GM13977 (cell line): Measurements from ENCODE around the gene CLCN6.
"Not testable (repeated sequence)": the region's sequence is repeated elsewhere in the genome, so short reads cannot be mapped to it uniquely, and the experiment has no call there.

Experiments used
- DNase-seq: peaks from one replicate; pipeline ENCODE4 v3.0.0; 2012; ENCODE audit warnings: low spot score
- CTCF ChIP-seq: IDR thresholded peaks from 2 replicates; pipeline ENCODE4 v1.5.1; 2012; ENCODE audit warnings: mild to moderate bottlenecking, control low read depth; ENCODE audit not compliant: insufficient read depth; ENCODE audit errors: extremely low read depth, missing control alignments
- in situ Hi-C: fragments of 300-500 bp; cut with MboI; formaldehyde crosslinking; loops from one replicate; pipeline ENCODE4 v1.12.0; 2022; ENCODE audit warnings: low sequenced_read_pairs, low pct_unique_long_range_greater_than_20kb, mixed read lengths, inconsistent platforms; ENCODE audit not compliant: unreplicated experiment

CLCN6 gene

GRCh38 chr1:11800391-11800755 is 5.6 kb upstream of the CLCN6 start:
- no peak for DNase-seq

GRCh38 chr1:11800756-11801433 is 5.1 kb upstream of the CLCN6 start:
- TF ChIP-seq CTCF = no peak
- in situ Hi-C loops = no loop called here
- no peak for DNase-seq

More at GRCh38 chr1:11800391-11800755, 5.6 kb upstream of the CLCN6 start:
- no peak for TF ChIP-seq CTCF
- in situ Hi-C loops = no loop called here

- in situ Hi-C loops = no loop called here
- no peak for DNase-seq
- TF ChIP-seq CTCF = no peak
Measured at GRCh38 chr1:11802616-11802972, 3.4 kb upstream of the CLCN6 start.

GRCh38 chr1:11802973-11803885 is 2.8 kb upstream of the CLCN6 start:
- in situ Hi-C loops = no loop called here
- TF ChIP-seq CTCF = no peak
- peak; percentile 77 for DNase-seq

- DNase-seq, in situ Hi-C loops: not testable (repeated sequence)
Measured at GRCh38 chr1:11803924-11804665, 1.9 kb upstream of the CLCN6 start.

GRCh38 chr1:11804666-11805421 is 1.1 kb upstream of the CLCN6 start:
- TF ChIP-seq CTCF = no peak
- in situ Hi-C loops = no loop called here
- no peak for DNase-seq
